MM.1S (cell line): ENCODE results near the gene APLP2.

ENCODE experiments used
- EZH2 ChIP-seq: fragments of 300-600 bp; sonication (generic); optimal IDR thresholded peaks from 2 replicates; pipeline ENCODE3; 2017; ENCODE audit warnings: low read depth, mild to moderate bottlenecking, antibody characterized with exemption, low read length, mixed read lengths
- TF ChIP-seq, protein P1 (sequence below): fragments of 300-600 bp; sonication (generic); IDR thresholded peaks from 2 replicates; pipeline ENCODE4 v1.5.1; 2016; ENCODE audit warnings: antibody characterized with exemption, low read length, mixed read lengths

DNA sequence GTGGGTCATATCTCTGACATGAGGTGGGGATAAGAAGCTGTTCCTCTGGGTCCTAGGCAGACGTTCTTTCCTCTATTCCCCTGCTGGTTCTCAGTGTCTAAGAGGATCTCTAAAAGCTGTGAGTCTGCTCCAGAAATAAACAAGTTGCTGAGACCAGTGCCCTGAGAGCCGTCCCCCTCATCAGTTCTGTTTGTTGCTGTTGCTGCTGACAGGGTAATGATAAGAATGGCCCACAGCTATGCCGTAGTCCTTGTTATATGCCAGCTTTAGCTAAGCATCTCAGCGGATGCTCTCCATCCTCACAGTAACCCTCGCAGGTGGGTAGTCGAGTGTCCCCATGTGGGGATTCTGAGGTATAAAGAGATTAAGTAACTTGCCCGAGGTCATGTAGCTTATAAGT, 66.4 kb downstream of the APLP2 start:
- TF ChIP-seq, protein P1, sequence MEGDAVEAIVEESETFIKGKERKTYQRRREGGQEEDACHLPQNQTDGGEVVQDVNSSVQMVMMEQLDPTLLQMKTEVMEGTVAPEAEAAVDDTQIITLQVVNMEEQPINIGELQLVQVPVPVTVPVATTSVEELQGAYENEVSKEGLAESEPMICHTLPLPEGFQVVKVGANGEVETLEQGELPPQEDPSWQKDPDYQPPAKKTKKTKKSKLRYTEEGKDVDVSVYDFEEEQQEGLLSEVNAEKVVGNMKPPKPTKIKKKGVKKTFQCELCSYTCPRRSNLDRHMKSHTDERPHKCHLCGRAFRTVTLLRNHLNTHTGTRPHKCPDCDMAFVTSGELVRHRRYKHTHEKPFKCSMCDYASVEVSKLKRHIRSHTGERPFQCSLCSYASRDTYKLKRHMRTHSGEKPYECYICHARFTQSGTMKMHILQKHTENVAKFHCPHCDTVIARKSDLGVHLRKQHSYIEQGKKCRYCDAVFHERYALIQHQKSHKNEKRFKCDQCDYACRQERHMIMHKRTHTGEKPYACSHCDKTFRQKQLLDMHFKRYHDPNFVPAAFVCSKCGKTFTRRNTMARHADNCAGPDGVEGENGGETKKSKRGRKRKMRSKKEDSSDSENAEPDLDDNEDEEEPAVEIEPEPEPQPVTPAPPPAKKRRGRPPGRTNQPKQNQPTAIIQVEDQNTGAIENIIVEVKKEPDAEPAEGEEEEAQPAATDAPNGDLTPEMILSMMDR = no peak
- no peak for TF ChIP-seq EZH2
